Neuronal stem cell (in vitro differentiated cells): ENCODE results near the gene MED27.

ENCODE experiments used
- DNase-seq: peaks from one replicate; pipeline ENCODE4 v3.0.0-alpha.2; 2013; ENCODE audit warnings: low spot score
- H2AFZ ChIP-seq: one replicate; pipeline ENCODE4 v1.6.1; 2013; ENCODE audit warnings: mild to moderate bottlenecking, low read length, inconsistent platforms
- H2AK5ac ChIP-seq: 2 replicates; pipeline ENCODE4 v1.6.1; 2013; ENCODE audit warnings: low read depth, mild to moderate bottlenecking, inconsistent platforms, low read length, moderate library complexity, mixed read lengths
- H2BK120ac ChIP-seq: 2 replicates; pipeline ENCODE4 v1.6.1; 2013; ENCODE audit warnings: low read depth, mild to moderate bottlenecking, inconsistent platforms, low read length, moderate library complexity, mixed read lengths
- H2BK12ac ChIP-seq: one replicate; pipeline ENCODE4 v1.6.1; 2013; ENCODE audit warnings: low read length, inconsistent platforms
- H2BK15ac ChIP-seq: 2 replicates; pipeline ENCODE4 v1.6.1; 2013; ENCODE audit warnings: mild to moderate bottlenecking, low read length, inconsistent platforms, mixed read lengths
- H2BK5ac ChIP-seq: one replicate; pipeline ENCODE4 v1.6.1; 2013; ENCODE audit warnings: inconsistent platforms, mild to moderate bottlenecking, low read length, moderate library complexity
- H3K14ac ChIP-seq: one replicate; pipeline ENCODE4 v1.6.1; 2013; ENCODE audit warnings: low read length, inconsistent platforms
- H3K18ac ChIP-seq: 2 replicates; pipeline ENCODE4 v1.6.1; 2013; ENCODE audit warnings: low read length, inconsistent platforms
- H3K23ac ChIP-seq: 2 replicates; pipeline ENCODE4 v1.6.1; 2013; ENCODE audit warnings: low read depth, mild to moderate bottlenecking, mixed read lengths, low read length, inconsistent platforms; ENCODE audit not compliant: poor library complexity
- H3K27ac ChIP-seq: replicated peaks from 3 replicates; pipeline ENCODE4 v1.5.1; 2013; ENCODE audit warnings: low read length, inconsistent platforms
- H3K27me3 ChIP-seq, 3 experiments: 2 replicates each; pipeline ENCODE4 v1.6.1; 2013; ENCODE audit warnings: low read length in 3 of 3, mild to moderate bottlenecking in 2 of 3, inconsistent platforms in 1 of 3, low read depth in 1 of 3, mixed read lengths in 1 of 3, moderate library complexity in 1 of 3; ENCODE audit not compliant: control insufficient read depth in 3 of 3, insufficient read depth in 3 of 3
- H3K36me3 ChIP-seq, 2 donors: replicated peaks in 1 of 2; 2 replicates each; pipeline ENCODE4 v1.6.1; 2013; ENCODE audit warnings: low read length in 2 of 2; ENCODE audit not compliant: control insufficient read depth in 2 of 2, insufficient read depth in 2 of 2
- H3K4ac ChIP-seq: 2 replicates; pipeline ENCODE4 v1.6.1; 2013; ENCODE audit warnings: inconsistent platforms, mild to moderate bottlenecking, low read length, moderate library complexity
- H3K4me1 ChIP-seq, 2 donors: 1 replicate in 1 of 2; 2 replicates in 1 of 2; pipeline ENCODE4 v1.6.1; 2013; ENCODE audit warnings: low read length in 2 of 2, low read depth in 1 of 2; ENCODE audit not compliant: control insufficient read depth in 2 of 2, insufficient read depth in 1 of 2
- H3K4me2 ChIP-seq: one replicate; pipeline ENCODE4 v1.6.1; 2013; ENCODE audit warnings: mild to moderate bottlenecking, low read length, inconsistent platforms; ENCODE audit not compliant: insufficient read depth, poor library complexity, severe bottlenecking
- H3K4me3 ChIP-seq, 2 donors: 2 replicates each; pipeline ENCODE4 v1.5.1; 2013; ENCODE audit warnings: low read length in 2 of 2, mild to moderate bottlenecking in 2 of 2, inconsistent platforms in 1 of 2, moderate library complexity in 1 of 2
- H3K79me1 ChIP-seq: one replicate; pipeline ENCODE4 v1.6.1; 2013; ENCODE audit warnings: low read depth, mild to moderate bottlenecking, inconsistent platforms, low read length, moderate library complexity
- H3K9ac ChIP-seq: one replicate; pipeline ENCODE4 v1.6.1; 2013; ENCODE audit warnings: mild to moderate bottlenecking, low read depth, low read length, inconsistent platforms; ENCODE audit not compliant: poor library complexity
- H3K9me3 ChIP-seq, 2 donors: replicated peaks in 1 of 2; 2 replicates each; pipeline versions ENCODE3 to v1.6.1; 2013; ENCODE audit warnings: low read length in 2 of 2, mild to moderate bottlenecking in 2 of 2, inconsistent platforms in 1 of 2, low read depth in 1 of 2, mixed read lengths in 1 of 2, moderate library complexity in 1 of 2; ENCODE audit not compliant: control insufficient read depth in 2 of 2, insufficient read depth in 1 of 2
- H4K8ac ChIP-seq: one replicate; pipeline ENCODE4 v1.6.1; 2013; ENCODE audit warnings: low read depth, mild to moderate bottlenecking, inconsistent platforms, low read length, moderate library complexity
- H4K91ac ChIP-seq: one replicate; pipeline ENCODE4 v1.6.1; 2013; ENCODE audit warnings: low read length, low read depth, mild to moderate bottlenecking, inconsistent platforms; ENCODE audit not compliant: poor library complexity
- WGBS, 2 donors: extraction: QIAGEN DNeasy Blood & Tissue Kit; methylation state at CpG; one replicate each; pipeline ENCODE4 v1.1.7; 2013; ENCODE audit warnings: missing lambda C conversion rate in 2 of 2, mixed read lengths in 1 of 2; ENCODE audit not compliant: insufficient read length in 2 of 2, insufficient replicate concordance in 1 of 2; ENCODE audit errors: extremely low coverage in 2 of 2; 5-methylcytosine and 5-hydroxymethylcytosine counted together

MED27 gene

GRCh38 chr9:132014218-132014805 is 65.4 kb downstream of the MED27 start:
- Histone ChIP-seq H3K36me3 (peaks cover 0 to 8% of the 10 kb centered on the region in 2 donors), H3K4ac (no peak overlapping the region), H4K91ac (no peak overlapping the region), H3K23ac (no peak overlapping the region), H3K4me2 (no peak overlapping the region), H3K18ac (no peak overlapping the region), H3K27ac (no peak overlapping the region), H3K9me3 (no peaks in the 10 kb centered on the region), H3K4me3 (no peak overlapping the region), H2BK15ac (no peak overlapping the region), H2BK5ac (no peak overlapping the region), H3K79me1 (no peaks in the 10 kb centered on the region), H2BK12ac (no peak overlapping the region), H2AFZ (no peak overlapping the region), H3K9ac (no peak overlapping the region), H4K8ac (no peak overlapping the region), H3K4me1 (peaks cover 0 to 2% of the 10 kb centered on the region in 2 donors), H2BK120ac (no peak overlapping the region), H3K14ac (no peak overlapping the region), H2AK5ac (no peak overlapping the region), H3K27me3 (no peaks in the 10 kb centered on the region)
- no CpG with 5 or more reads among the region's 4 CpGs for WGBS, 2 donors
- DNase-seq: no peak

GRCh38 chr9:132012704-132013357 is 66.8 kb downstream of the MED27 start:
- Histone ChIP-seq H2BK5ac (no peak overlapping the region), H3K9ac (no peak overlapping the region), H3K18ac (no peak overlapping the region), H4K8ac (no peak overlapping the region), H3K4me3 (no peak overlapping the region), H3K14ac (no peak overlapping the region), H3K4ac (no peak overlapping the region), H3K27ac (no peak overlapping the region), H3K27me3 (no peaks in the 10 kb centered on the region), H2BK15ac (no peak overlapping the region), H3K36me3 (peaks cover 0 to 8% of the 10 kb centered on the region in 2 donors), H4K91ac (no peak overlapping the region), H3K79me1 (no peaks in the 10 kb centered on the region), H3K4me2 (no peak overlapping the region), H2BK120ac (no peak overlapping the region), H3K4me1 (peaks cover 4% of the 10 kb centered on the region in 2 donors), H3K9me3 (no peaks in the 10 kb centered on the region), H2AK5ac (no peak overlapping the region), H2BK12ac (no peak overlapping the region), H2AFZ (no peak overlapping the region), H3K23ac (no peak overlapping the region)
- no CpG with 5 or more reads among the region's 7 CpGs for WGBS, 2 donors
- DNase-seq: no peak

GRCh38 chr9:132011896-132012295 is 67.8 kb downstream of the MED27 start:
- Histone ChIP-seq H4K91ac (no peak overlapping the region), H3K79me1 (no peaks in the 10 kb centered on the region), H3K4ac (no peak overlapping the region), H2AFZ (no peak overlapping the region), H3K27ac (no peak overlapping the region), H3K4me2 (no peak overlapping the region), H2AK5ac (no peak overlapping the region), H3K23ac (no peak overlapping the region), H2BK5ac (no peak overlapping the region), H3K14ac (no peak overlapping the region), H2BK12ac (no peak overlapping the region), H2BK15ac (no peak overlapping the region), H2BK120ac (no peak overlapping the region), H3K4me1 (peaks cover 4 to 6% of the 10 kb centered on the region in 2 donors), H3K18ac (no peak overlapping the region), H3K4me3 (no peak overlapping the region), H3K27me3 (no peaks in the 10 kb centered on the region), H4K8ac (no peak overlapping the region), H3K9ac (no peak overlapping the region), H3K9me3 (no peaks in the 10 kb centered on the region), H3K36me3 (peaks cover 0 to 8% of the 10 kb centered on the region in 2 donors)
- no CpG with 5 or more reads among the region's 3 CpGs for WGBS, 2 donors
- DNase-seq: no peak

- no peak overlapping the region for H2BK120ac ChIP-seq
- no peak overlapping the region for H2BK15ac ChIP-seq
- no peak overlapping the region for H2AK5ac ChIP-seq
- no peak overlapping the region for H3K9ac ChIP-seq
- no peak overlapping the region for H3K4ac ChIP-seq
- WGBS, 2 donors: no CpG with 5 or more reads among the region's 2 CpGs
- peaks cover 0 to 8% of the 10 kb centered on the region in 2 donors for H3K36me3 ChIP-seq
- no peak overlapping the region for H2BK5ac ChIP-seq
- no peak overlapping the region for H4K8ac ChIP-seq
- no peaks in the 10 kb centered on the region for H3K27me3 ChIP-seq
- H2AFZ ChIP-seq: no peak overlapping the region
- H3K9me3 ChIP-seq: no peaks in the 10 kb centered on the region
- H3K79me1 ChIP-seq: no peaks in the 10 kb centered on the region
- H3K4me2 ChIP-seq: no peak overlapping the region
- DNase-seq: no peak
- H3K27ac ChIP-seq: no peak overlapping the region
- no peak overlapping the region for H3K14ac ChIP-seq
- no peak overlapping the region for H4K91ac ChIP-seq
- H3K4me1 ChIP-seq: peaks cover 4% of the 10 kb centered on the region in 2 donors
- no peak overlapping the region for H3K18ac ChIP-seq
- no peak overlapping the region for H3K23ac ChIP-seq
- H2BK12ac ChIP-seq: no peak overlapping the region
- peak overlapping the region in 1 of 2 donors; percentile 55 for H3K4me3 ChIP-seq
These were observed 68.4 kb downstream of the MED27 start for GRCh38 chr9:132011309-132011708.
